ENCODE data around the gene CHMP1A.
"Not testable (repeated sequence)": the region's sequence is repeated elsewhere in the genome, so short reads cannot be mapped to it uniquely, and the experiment has no call there.

Gene CHMP1A

DNA sequence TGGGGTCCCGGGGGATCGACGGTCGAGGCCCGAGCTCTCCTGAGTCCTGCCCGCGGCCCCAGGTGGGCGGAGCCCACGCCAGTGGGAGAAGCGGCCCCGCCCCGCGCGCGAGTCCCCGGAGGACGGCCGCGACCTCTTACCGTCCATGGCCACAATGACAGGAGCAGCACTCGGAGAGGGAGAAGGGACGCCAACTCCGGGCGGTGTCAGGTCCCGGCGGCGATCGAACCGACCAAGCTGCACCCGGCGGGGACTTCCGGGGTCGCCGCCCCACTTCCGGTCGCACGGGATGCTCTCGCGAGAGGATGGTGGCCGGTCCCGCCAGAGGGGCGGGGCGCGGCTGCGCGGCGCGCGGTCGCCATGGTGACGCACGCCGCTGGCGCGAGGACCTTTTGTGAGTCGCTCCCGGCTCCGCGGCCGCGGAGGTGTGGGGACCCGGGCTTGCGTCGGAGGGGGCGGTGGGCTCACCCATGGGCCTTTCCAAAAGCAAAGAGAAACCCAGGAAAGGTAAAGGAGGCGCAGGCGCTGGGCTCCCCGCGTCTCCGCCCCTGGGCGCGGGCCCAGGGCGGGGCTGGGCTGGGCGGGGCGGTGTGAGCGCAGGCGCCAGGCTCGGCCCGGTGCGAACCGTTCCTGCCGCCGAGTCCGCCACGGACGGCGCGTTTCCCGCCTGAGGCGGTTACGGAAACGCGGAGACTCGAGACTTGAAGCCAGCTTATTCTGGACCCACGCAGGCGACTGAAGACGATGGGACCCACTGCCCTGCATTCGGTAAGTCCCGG, at the start of gene CHMP1A, which contains the start of gene SPATA33:
CHMP1A (minus strand) TSS at position 267 of the 779 bp plus-strand sequence; CDS start at position 147, 120 bp downstream.
SPATA33 (plus strand) TSS at position 395 of the 779 bp plus-strand sequence; CDS start at position 471, 76 bp downstream.
- DNase-seq: peak; percentile 80

DNA sequence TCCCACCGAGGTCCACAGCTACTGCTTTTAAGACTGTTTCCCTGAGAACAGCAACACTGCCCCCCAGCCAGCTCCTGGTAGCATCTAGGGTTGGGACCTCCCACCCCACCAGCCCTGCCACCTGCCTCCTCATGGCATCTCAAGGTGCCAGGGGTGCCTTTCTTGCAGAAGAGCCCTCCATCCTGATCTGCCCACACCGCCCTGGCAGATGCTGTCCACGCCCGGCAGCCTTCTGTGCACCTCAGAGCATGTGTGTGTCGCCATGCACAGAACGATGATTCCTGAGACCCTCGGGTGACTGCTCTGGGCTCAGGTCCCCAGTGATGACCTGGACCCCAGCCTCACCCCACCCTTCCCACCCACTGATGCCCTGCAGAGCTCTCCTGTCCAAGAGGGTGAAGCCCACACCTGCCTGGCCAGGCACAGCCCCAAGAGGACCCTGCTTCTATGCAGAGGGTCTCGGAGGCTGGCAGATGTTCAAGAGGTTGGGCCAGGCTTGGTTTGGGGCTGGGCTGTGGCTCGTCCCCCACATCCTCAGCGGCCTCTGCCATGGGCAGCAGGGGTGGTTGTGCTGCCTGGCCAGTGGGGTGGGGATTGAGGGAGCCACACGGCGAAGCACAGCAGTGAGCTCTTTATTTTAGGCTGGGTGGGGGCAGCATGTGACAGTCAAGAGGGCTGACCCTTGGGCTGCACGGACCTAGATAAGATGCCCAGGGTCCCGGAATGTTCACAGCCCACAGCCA, 49.2 kb upstream of the CHMP1A start:
- DNase-seq: no peak

DNA sequence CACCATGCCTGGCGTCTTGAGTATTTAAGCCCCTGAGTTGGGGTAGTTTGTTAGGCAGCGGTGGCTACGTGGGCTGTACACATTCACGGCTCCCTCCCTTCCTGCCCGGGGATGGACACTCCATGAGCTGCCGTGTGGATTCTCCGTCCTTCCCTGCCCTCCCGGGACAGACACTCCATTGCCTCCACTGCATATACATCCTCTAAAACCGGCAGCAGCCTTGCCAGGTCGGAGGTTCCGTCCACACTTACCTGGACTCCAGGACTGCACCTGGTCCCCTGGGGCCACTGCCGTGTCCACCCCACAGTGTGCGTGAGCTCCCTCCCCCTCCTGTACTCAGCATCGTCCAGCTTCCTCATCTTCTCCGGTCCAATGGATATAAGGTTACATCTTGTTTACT, 47.5 kb upstream of the CHMP1A start:
- DNase-seq: no peak

DNA sequence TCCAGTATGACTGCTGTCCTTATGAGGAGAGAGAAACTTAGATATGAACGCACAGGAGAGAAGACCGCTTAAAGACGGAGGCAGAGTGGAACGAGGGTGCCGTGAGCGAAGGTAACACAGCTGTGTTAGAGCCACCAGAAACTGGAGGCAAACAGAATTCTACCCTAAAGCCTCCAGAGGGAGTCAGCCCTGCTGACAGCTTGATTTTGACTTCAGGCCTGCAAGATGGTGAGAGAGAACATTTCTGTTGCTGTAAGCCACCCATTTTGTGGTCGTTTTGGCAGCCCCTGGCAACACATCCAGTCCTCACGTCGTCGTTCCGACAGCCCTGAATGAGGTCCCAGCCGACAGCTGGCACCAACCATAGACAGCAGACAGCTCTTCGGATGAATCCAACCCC, 46.8 kb upstream of the CHMP1A start:
- DNase-seq: no peak

DNA sequence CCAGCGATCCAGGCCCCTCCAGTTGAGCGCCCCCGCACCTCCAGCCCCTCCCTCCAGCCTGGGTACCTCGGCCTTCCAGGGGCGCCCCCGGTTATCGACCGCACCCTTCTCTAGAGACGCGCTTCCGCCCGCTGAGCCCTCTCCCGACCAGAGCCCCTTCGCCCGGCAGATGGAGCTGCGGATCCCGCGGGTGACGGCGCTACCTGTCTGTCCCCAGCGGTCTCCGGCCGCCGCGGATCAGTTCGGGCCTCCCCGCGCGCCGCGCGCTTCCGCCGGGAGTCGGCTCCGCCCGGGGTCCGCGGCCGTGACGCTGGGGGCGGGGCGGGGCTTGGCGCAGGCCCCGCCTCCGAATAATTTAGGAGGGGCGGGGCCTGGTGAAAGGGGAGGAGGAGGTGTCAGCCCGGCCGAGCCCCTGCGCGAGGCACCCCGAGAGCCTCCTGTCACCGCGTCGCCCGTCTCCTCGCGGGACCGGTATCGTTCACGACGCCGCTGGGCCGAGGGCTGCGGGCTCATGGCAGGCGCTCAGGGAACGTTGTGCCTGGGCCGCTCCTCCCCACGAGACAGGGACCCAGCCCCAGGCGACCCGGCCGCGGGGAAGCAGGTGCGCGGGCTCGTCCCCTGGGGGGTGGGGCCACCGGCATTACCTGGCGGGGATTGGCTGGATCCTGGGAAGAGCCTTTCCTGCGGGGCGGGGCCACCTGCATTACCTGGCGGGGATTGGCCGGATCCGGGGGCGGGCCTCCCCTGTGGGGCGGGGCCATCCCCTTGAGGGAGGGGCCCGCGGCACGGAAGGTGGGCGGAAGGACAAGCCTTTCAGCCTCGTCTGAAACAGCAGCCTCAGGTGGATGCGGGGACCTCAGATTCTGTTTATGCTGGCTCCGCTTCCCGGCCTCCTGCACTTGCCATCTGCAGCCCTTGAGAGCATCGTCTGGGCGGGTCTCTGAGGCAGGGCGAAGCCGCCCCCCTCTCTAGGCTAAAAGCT, 44.2 kb upstream of the CHMP1A start, which contains the start of gene SPATA2L:
SPATA2L (minus strand) TSS at position 281 of the 982 bp plus-strand sequence. CDS start 473 bp downstream, outside the sequence.
- peak; percentile 93 for DNase-seq

DNA sequence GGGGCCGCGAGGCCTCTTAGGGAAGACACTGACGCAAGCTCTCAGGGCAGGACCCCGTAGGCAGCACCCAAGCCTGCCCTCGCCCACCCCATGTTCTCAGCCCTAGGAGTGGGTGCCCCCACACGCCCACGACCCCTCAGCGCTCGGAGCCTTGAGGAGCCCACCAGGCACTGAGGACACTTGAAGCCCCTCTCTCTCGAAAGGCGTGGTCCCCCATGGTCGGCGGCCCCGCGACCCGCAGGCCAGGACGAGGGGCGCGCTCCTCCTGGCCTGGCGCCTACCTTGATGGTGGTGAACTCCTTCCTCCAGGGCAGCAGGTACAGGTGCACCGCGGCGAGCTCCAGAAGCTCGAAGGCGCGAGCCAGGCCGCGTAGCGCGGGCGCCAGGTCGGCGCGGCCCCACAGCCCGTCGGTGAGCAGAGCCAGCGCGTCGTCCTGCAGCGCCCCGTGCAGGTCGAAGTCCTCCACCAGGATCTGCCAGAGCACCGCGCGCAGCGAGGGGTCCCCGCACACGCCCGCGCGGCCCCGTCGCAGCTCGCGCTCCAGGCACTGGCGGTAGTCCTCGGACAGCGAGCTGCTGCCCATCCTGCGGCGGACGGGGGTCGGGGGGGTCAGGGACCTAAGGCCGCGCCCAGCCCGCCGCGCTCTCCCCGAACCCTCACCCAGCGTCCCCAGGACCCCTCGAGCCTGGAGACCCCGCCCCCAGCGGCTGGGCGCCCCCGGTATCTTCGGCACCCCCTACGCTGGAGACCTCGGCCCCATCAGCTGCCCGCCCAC, 43.3 kb upstream of the CHMP1A start:
- peak; percentile 32 for DNase-seq

DNA sequence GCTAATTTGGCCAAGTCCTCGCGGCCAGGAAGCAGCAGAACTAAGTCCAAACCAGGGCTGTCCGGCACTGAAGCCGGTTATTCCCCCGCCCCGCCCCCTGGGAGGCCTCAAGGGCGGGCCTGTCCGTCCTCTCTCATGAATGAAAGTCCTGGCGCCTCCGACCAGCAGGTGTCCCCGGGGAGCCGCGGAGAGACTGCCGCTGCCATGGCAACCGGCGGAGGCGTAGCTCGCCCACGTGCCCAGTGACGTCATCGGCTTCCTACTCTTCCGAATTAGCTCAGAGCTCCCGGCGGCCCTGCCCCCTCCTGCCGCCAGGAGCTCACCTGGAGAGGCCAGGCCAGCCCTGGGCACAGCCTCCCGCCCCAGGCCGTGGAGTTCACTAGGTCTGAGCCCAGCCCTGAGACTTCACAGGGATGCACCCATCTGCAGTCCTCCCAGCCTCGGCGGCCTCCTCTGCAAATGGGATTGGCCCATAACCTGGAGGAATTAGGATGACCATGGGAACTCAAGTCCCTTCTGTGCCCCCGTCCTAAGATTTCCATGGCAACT, 42.7 kb upstream of the CHMP1A start:
- peak; percentile 98 for DNase-seq

DNA sequence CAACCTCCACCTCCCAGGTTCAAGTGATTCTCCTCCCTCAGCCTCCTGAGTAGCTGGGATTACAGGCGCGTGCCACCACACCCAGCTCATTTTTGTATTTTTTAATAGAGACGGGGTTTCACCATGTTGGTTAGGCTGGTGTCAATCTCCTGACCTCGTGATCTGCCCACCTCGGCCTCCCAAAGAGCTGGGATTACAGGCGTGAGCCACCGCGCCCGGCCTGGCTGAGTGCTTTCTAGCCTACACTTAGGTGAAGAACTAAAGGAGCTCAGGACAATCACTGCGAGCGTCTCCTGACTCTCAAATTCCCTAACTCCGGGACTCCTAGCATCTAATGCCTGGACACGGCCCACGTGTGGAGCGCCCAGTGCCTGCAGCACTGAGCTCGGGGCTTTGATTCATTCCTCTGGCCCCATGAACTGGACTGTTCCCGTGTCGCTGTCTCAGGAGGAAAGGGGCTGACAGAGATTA, 42.2 kb upstream of the CHMP1A start:
- DNase-seq: not testable (repeated sequence)

DNA sequence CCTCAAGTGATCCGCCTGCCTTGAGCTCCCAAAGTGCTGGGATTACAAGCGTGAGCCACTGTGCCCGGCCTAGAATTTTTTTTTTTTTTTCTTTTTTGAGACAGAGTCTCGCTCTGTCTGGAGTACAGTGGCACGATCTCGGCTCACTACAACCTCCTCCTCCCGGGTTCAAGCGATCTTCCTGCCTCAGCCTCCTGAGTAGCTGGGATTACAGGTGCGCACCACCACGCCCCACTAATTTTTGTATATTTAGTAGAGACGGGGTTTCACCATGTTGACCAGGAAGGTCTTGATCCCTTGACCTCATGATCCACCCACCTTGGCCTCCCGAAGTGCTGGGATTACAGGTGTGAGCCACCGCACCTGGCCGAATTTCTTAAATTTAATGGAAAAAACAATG, 41.2 kb upstream of the CHMP1A start:
- DNase-seq: not testable (repeated sequence)

DNA sequence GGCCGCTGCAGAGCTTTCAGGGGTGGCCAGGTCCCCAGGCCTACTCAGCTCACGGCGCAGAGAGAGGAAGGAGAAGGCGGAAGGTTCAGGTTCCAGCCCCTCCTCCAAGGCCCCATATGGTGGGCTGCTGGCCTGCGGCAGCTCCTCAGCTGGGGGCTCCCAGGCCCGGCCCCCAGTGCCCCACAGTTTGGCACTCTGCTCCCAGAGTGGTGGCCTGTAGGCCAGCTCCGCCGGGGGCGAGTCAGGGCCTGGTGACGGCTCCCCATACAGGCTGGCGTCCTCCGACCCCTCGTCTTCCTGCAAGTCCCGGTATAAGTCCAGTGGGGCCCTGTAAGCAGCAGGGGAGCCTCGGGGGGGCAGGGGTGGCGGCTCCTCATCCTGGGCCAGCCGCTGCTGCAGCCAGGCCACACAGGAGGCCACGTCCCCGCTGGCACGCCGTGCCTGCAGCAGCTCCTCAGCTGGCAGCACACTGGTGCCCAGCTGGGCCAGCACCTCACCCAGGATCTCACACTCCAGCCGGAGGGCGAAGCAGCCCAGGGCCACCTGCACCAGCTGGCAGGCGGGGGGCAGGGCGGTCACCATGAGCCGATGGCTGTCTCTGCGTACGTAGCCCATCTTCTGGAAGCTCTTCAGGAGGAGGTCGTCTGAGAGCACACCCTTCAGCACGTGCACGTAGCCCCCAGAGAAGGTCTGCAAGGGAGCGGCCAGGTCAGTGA, 40.3 kb upstream of the CHMP1A start:
- no peak for DNase-seq

DNA sequence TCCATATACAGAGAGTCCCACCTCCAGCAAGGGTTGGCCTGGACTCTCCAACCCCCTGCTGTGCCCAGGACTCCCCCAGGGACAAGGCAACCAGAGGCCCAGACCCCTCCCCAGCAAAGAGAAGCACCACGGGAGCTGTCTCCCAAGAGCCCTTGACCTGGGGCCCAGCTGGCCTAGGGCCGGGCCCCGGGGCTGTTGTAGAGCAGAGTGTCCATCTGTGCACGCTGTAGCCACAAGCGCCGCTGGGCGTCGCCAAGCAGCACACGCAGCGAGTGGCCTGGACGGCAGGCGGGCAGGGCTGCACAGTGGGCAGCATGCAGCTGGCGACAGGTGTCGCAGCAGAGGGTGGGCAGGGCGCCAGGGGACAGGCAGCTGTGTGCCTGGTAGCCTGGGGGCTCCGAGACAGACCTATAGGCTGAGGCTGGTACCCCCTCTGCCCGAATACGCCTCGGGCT, 39.7 kb upstream of the CHMP1A start:
- peak; percentile 79 for DNase-seq

DNA sequence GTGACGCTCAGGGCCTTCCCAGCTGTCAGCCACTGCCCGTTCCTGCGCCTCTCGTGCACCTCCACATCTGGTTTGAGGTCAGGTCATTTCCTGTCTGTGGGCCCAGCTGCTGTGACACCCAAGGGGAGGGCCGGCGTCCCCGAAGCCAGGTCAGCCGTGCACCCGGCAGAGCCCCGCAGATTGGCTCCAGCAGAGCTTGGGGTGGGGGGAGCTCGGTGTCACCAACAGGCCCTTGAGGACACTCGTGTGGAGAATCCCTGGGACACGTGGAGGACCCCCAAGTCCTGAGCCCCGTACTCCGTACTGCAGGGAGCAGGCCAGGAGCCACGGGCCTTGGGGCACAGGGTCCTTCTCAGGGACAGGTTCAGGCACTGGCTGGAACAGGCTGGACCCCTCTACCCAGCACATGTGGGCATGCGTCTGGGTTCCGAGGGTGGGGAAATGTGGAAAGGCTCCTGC, 39.2 kb upstream of the CHMP1A start:
- DNase-seq: no peak

DNA sequence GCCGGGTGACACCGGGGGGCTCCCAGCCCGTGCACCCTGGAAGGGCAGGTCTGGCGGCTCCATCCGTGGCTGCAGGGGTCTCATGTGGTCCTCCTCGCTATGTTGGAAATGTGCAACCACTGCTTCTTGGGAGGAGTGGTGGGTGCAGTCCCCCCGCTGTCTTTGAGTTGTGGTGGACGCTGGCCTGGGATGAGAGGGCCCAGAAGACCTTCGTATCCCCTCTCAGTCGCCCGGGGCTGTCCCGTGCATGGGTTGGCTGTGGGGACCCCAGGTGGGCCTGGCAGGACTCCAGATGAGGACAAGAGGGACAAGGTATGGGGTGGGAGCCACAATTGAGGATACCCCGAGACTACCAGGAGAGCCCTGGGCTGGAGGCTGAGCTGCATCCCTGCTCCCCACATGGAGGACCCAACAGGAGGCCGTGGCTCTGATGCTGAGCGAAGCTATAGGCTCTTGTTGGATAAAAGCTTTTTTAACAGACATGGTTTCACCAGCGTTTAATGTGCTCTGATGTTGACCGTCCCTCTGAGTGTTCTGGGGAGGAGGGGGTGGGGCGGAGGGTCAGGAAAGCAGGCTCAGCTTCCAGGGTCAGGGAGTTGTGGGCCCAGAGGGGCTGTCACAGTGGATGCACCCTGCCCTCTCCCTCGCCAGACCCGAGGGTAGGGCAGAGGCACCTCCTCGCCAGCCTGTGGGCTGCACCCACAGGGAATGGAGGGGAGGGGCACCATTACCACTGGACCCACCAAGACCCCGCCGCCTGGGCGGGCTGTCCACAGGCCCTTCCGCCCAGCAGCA, 38.6 kb upstream of the CHMP1A start:
- DNase-seq: no peak

DNA sequence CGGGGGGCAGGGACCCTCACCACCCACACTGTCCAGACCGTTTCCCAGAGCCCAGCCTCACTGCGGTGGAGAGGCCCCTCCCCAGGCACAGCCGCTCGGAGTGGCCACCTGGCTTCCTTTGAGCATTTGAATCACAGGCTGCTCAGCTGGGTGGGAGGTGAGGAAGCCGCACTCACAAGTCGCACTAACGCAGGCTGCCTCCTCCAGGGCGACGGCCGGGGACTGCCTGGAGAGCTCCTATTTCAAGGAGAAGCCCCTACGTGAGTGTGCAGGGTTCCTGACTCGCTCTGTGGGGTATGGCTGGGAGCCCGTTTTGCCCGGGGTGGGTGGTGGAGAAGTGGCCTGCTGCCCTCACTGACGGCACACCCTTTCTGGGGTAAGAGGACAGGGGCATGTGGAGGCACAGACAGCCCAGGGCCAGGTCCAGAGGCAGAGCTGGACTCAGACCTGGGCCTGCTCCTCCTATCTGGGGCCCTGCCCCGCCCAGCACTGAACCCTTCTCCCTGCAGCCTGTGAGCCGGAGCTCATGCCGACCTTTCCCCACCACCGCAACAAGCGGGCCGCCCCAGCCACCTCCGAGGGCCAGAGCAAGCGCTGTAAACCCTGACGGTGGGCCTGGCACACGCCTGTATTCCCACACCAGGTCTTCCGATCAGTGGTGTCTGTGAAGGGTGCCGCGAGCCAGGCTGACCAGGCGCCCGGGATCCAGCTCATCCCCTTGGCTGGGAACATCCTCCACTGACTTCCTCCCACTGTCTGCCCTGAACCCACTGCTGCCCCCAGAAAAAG, 37.8 kb upstream of the CHMP1A start:
- DNase-seq: no peak

DNA sequence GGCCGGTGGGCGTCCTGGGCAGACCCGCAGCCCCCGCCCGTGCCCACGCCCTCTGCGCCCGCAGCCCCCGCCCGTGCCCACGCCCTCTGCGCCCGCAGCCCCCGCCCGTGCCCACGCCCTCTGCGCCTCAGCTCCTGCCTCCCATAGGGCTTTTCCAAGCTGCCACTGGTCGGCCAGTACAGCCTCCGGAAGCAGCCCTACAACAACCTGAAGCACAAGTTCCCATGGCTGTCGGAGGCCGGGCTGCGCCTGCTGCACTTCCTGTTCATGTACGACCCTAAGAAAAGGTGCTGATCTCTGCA, 37.2 kb upstream of the CHMP1A start:
- DNase-seq: not testable (repeated sequence)

DNA sequence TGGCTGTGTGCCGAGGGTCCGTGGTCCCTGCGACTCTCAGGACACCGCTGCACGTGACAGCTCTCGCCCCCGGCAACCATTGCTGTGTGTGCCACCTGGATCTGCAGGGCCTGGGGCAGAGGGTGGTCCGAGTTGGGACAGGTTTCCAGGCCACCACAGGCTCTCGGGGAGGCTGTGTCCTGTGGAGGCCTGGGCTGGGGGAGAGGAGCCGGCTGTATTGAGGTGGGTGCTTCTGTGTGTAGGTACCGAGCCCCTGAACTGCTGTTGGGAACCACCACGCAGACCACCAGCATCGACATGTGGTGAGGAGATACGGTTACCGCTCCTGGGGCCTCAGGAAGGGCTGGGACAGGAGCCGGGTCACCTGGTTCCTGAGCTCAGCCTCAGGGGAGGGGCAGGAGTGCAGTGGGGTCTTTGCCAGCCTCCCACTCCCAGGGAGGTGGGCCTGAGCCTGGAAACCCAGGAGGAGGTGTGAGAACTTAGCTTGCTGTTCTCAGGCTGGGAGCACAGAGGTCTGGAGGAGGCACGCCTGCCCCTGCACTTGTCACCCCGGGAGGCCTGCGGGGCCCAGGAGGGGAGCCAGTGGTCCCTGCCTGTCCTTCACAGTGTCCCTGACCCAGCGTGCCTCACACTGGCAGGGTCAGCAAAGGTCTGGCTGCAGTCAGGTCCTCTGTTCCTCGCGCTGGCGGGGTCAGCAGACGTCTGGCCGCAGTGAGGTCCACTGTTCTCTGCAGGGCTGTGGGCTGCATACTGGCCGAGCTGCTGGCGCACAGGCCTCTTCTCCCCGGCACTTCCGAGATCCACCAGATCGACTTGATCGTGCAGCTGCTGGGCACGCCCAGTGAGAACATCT, 36.6 kb upstream of the CHMP1A start:
- DNase-seq: no peak

DNA sequence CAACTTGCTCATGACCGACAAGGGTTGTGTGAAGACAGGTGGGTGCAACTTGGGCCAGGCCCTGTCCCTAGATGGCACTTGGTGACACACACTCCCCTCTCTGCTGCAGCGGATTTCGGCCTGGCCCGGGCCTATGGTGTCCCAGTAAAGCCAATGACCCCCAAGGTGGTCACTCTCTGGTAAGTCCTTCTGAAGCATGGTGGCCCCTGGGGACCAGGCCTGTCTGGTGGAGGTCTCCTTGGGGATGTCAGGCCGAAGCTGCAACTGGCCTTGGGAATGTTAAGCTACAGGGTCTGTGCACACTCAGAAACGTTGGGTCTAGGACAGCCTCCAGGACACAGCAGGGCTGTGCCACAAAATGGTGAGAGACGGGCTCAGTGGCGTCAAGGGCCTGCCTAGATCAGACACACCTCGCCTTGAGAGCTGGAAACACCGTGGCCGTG, 35.8 kb upstream of the CHMP1A start:
- no peak for DNase-seq

DNA sequence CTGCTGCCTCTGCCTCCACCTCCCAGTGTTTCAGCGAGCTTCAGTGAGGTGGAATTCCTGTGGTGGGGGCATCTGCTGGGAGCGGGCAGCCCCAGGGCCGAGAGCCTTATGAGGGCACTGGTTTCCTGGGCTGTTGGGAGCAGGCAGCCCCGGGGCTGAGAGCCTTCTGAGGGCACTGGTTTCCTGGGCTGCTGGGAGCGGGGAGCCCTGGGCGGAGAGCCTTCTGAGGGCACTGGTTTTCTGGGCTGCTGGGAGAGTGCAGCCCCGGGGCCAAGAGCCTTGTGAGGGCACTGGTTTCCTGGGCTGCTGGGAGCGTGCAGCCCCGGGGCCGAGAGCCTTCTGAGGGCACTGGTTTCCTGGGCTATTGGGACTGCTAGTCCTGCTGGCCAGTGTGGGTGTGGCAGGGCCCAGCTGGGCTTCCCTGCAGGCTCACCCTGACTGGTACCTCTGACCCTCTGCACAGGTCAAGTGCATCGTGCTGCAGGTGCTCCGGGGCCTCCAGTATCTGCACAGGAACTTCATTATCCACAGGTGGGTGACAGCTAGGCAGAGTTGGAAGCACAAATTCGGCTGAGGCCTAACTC, 34.6 kb upstream of the CHMP1A start:
- no peak for DNase-seq

Data from NCI-H1092 (cell line).